ENCODE measurements around the gene IGSF9.

GRCh38 chr1:159978107-159978398 lies 32.6 kb upstream of the IGSF9 start:
- TF ChIP-seq FOXP2 (optimal IDR thresholded peaks at IDR 0.05; ENCODE audit: control extremely low read depth, extremely low read length, insufficient read depth) = no peak
- no peak for TF ChIP-seq EZH2 (IDR thresholded peaks at IDR 0.05)
